Globus pallidus (tissue), 1 donor: Measurements from ENCODE around the gene SLC35F3.

Experiments
- DNase-seq: peaks from one replicate; pipeline ENCODE4 v3.0.0-alpha.2; 2015; ENCODE audit warnings: low spot score

Gene SLC35F3

DNA sequence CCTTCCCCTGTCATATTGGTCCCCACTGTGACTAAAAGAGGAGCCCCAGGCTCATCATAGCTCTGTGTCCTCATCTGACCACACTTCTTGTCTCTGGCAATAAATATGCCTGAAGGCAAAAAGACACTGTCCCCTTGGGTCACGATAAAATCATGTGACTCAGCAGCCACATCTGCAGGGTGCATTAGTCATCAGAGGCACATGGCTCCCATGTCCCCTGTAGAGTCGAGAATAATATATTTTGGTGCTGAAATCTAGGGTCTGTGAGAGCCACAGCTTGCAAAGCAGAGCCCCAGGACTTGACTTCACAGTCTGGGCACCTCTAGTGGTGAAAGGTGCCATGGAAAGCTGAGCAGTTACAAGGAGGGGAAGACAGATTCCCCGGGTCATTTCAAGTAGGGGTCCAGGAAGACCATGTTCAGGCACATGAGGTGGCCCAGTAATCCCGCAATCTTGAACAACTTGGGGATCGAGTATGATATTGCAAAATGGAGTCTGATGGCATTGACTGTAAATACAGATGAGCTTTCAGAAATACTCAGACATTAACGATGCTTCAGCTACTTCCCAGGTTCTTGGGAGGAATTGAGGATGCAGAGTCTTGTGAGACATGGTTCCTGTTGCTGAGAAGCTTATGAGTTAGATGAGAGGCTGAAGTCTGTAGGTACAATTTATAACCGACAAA, 68.6 kb downstream of the SLC35F3 start:
- no peak for DNase-seq

DNA sequence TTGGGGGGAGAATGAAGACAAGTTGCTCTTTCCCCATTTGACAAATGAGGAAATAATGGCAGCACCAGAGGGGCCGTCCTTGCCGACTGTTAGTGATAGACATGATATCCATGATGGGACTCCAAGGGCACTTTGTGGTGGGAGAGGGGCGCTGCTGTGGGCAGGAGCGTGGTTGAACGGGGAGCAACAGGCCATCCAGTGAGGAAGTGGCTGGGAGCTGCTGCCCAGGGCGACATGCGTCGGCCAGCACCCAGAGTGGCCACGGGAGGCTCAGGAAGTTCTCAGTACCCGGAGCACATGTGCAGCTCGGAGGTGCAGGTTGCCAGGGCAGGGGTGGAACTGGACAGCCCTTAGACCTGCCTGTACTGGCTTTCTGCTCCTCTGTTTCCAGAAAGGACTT, 71.0 kb downstream of the SLC35F3 start:
- DNase-seq, result no peak

DNA sequence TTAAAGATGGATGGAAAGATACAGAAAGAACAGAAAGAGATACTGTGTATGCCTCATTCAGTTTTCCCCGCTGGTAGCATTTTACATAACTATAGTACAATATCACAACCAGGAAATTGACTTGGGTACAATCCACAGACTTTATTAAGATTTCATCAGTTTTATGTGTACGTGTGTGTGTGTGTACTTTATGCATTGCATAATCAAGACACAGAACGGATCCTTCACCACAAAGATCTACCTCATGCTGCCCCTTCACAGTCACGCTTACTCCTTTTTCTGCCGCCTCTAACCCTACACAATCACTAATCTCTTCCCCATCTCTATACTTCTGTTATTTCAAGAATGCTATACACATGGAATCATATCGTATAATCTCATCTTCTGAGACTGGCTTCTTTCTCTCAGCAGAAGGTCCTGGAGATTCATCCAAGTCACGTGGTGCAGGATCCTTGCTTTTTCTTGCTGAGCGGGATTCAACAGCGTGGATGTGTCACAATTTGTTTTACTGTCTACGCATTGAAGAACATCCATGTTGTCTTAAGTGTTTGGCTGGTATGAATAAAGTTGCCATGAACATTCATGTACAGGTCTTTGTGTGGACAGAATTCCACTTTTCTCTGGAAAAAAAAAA, 76.7 kb downstream of the SLC35F3 start:
- DNase-seq, result no peak

DNA sequence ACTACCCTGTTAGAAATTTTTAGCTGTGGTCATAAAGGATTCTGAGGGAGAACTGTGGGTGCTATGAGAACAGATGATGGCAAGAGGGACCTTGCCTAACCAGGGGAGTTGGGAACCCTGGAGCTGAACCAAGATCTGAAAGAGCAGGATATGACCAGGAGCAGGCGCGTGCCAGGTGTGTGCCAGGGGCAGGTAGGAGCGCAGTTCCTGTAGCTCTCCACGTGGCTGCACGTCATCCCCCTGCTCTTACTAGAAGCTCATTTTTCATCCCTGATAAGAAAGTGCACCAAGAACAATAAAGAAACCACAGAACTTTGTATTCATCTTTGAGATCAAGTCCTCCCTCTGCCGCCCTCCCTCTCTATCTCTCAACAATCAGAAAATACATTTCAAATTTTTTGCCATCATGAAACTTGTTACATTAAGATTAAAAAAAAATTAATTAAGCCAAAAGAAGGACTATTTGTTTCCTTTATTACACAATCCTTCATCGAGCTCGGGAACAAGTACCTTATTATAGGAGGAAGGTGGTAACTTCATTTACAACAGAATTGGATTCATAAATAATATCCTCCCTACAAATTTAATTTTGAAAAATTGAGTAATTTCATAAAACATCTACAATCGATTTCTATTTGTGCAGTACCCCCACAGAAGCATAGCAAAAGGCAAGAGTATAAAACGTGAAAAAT, 78.5 kb downstream of the SLC35F3 start:
- DNase-seq, result no peak

DNA sequence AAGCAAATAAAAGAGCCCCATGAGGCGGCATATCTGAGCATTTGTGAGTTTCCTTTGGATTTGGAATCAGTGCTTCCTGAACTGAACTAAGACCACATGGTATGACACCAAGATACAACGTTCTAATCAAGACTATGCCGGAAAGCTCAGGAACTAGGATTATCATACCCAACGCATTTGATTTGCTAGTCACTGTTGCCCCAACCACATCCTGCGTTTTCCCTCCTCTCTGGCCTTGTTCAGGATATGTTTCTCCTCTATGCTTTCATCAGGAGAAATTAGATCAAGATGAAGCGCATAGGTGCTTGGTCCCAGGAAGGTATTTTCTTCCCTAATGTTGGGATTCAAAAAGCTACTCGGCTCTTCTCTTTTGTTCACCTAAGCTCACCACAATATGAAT, 79.3 kb downstream of the SLC35F3 start:
- no peak for DNase-seq

DNA sequence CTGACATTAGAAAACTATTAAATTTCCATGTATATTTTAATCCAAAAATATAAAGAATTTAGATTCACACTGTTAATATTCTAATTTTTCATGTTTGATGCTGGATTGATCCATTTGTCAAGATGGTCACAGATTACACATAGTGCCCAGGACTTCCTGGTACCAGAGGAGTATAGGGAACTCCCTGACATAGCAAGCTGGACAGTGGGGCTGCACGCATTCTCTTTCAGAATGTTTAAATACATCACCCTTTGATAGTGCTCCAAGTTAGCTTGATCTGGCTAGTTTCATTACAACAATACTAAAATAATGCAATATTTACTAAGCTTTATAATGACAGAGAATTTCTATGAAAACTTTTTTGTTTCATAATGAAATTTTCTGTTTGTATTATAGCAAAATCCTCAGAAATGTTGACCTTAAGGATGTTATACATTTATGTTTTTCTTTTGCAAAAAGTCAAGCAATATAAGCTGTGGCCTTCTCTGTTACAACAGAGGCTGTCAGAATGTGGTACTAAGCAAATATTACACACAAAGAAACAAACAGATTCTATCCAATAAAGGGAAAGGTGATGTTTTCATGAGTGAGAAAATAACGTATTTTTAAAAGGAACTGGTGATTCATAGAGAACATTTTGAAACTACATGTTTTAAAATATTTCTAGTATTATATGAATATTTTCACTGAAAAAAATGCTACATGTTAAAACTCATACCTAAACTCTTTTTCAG, 84.7 kb downstream of the SLC35F3 start:
- DNase-seq, result no peak

DNA sequence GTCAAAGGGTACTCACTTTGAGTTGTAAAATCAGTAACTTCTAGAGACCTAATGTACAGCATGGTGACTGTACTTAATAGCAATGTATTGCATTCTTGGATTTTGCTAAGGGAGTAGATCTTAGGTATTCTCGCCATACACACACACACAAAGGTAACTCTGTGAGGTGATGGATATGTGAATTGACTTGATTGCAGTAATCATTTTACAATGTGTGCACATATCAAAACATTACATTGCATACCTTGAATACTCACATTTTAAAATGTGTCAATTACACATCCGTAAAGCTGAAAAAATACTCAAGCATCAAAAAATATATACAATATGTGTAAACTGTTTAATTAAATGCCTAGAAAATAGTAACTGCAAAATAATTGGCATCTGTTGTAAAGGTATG, 86.0 kb downstream of the SLC35F3 start:
- no peak for DNase-seq

DNA sequence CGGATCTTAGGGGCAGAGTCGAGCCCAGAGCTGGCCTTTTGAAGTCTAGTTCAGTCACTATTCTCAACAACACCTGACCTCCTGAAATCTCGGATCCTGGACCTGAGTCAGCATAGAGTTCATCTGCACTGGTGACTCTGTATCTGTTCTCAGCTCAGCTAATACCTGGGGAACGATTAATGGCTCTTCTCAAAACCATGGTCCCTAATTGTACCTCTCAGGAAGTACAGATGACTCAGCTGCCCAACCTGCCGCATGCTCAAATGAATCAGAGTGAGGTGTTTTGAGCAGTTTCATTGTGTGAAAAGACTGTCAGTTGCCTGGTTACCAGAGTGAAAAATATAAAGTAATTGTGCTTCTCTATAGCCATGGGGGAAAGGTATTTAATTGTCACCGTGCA, 89.2 kb downstream of the SLC35F3 start:
- no peak for DNase-seq

DNA sequence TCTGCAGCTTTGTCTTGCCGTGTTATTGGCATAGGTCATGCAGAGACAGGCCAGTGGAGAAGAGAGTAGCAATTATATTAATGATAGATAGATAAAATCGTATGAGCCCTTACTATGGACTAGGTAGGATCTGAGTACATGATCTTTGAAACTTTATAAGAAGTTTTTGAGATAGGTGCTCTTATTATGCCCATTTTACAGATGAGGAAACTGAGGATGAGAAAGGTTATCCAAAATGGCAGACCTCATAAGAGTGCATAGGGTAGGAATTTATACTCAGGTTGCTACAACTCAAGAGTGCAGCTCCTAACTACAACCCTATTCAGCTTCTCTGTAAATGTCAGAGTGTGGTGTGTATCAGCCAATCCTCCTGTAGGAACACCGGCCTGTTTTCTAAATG, 89.6 kb downstream of the SLC35F3 start:
- no peak for DNase-seq

DNA sequence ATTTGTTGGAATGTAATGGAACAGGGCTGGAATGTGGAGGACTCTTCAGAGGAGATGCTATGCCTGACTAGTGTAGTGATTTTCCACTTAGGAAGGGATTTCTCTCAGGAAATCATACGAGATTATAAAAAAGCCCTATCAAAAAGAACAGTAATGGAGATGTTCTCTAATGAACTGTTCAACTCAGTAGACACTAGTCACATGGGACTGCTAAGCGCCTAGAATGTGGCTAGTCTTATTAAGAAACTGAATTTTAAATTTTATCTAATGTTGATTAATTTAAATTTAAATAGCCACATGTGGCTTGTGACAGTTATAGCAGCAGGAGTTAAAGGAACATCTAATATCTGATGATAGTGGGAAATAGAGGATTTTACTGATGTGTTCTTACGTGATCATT, 94.0 kb downstream of the SLC35F3 start:
- no peak for DNase-seq

DNA sequence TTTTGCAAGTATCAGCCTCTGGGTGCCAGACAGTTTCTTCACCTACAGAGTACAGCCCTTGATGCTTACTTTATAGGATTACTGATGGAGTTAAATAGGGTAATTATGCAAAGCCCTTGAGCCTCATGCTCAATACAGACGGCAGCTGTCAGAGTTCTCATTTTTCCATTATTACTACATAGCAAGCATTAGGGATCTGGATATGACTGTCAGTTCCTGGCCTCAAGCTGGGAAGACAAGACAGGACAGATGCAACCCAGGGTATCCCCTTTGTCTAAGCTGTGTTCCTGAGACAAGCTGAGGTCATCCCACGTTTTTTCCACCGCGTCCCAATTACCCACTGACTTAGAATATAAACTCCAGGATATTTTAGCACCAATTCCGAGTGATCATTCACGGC, 94.4 kb downstream of the SLC35F3 start:
- no peak for DNase-seq

DNA sequence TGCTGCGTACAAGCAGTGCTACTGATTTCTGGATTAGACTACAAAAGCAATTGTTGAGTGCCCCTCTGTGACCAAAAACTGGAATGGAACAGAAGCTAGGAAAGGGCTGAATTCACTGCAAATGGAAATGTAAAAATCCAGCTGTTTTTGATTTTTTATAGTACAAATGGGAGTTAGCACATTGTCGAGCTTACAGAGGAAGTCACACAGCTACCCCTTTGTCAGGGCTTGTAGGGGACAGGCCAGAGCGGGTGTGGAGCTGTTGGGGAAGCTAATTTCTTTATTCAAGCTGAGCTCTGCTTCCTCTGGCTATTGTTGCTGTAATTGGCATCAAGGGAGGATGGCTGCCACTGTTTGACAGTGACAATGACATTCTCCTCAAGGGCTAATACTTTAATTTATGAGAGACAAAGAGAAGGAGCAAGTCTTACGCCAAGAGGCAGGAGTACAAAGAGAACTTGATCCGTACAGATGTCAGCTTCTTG, 96.1 kb downstream of the SLC35F3 start:
- peak; percentile 64 for DNase-seq

DNA sequence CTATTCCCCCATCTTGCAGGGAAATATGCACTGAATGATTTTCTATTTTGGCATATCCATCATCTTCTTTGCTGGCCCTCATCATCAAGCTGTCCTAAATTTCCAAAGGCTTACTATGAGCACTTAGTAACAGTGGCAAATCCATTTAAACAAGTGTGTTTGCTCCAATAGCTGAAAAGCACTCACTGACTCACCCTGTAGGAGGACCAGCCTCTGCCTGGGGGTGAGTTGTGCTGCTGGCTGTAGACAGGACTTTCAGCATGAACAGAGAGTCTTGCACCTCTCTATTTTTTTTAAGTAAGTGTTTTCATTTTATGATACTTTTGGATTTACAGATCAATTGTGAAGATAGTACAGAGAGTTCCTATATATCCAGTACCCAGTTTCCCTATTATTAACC, 97.3 kb downstream of the SLC35F3 start:
- DNase-seq, result no peak

DNA sequence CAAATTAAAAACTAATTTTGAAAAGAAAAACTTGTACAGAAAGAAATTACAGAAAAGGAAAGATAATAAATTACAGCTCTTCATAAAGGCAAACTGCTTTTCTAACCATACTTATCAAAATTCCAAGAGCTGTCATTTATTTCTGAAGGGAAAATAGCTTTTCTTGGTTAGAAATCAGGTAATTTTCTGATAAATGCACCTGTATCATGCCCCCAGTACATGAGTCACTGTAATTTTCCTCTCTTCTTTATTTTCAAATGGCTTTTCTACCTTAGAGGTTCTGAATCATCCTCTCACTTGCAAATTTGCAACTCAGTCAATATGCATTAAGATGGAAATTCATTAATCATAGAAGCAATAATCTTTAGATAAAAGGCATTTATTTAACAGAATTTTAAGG, 100.1 kb downstream of the SLC35F3 start:
- DNase-seq, result no peak

DNA sequence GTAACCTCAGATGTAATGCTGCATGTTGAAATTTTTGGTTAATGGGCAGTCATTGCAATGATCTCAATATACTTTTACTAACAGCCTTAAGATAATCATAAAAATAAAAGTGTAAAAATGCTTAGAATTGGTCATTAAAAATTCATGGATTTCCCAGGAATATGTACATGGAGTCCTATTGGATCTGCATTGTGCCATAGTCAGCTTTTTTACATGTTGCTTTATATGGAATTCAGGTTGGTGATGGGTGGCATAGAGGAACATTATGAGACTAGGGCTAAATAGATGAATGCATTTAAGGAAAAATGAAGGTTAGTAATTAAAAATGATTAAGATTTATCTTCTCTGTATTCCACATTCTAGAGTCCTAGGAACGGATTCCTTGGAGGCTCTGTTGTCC, 103.2 kb downstream of the SLC35F3 start:
- no peak for DNase-seq

DNA sequence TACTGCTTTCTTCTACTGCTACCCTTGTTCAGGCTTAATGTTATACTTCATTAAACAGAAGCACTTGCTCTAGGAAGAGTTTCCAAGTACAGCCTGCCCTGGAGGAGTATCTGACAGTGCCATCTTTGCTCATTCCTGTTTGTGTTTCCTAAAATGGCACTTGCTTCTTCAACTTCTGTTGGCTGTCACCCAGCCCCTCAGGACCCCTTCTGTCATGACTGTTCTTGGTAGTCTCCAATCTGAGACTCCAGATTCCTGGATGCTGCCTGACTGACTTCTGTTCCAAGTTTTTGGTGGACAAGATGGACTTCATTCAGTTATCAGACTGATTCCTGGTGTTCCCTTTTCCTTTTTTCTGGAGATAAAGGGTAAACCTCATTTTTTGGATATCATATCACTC, 104.1 kb downstream of the SLC35F3 start:
- DNase-seq, result no peak

DNA sequence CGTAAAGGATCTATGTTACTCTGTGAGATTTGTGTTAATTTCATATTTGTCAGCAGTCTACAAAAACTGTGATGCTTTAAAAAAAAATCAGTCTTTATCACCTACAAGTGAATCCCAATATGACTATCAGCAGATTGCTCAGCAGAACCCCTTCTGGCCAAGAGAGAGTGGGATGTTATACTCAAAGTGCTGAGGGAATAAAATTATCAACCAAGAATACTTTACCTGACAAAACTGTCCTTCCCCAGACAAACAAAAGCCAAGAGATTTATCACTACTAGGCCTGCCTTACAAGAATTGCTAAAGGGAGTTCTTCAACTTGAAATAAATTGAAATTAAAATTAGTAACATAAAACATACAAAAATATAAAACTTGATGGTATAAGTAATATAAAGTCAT, 105.2 kb downstream of the SLC35F3 start:
- DNase-seq, result no peak

DNA sequence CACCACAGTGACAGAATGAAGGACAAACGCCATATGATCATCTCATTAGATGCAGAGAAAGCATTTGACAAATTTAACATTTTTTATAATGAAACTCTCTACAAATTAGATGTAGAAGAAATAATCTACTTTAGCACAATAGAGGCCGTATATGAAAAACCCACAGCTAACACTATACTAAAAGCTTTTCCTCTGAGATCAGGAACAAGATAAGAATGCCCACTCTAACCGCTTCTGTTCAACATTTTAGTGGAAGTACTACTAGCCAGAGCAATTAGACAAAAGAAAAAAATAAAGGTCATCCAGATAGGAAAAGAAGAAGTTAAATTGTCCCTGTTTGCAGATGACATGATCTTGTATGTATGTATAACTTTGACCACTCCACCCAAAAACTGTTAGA, 109.7 kb downstream of the SLC35F3 start:
- no peak for DNase-seq

DNA sequence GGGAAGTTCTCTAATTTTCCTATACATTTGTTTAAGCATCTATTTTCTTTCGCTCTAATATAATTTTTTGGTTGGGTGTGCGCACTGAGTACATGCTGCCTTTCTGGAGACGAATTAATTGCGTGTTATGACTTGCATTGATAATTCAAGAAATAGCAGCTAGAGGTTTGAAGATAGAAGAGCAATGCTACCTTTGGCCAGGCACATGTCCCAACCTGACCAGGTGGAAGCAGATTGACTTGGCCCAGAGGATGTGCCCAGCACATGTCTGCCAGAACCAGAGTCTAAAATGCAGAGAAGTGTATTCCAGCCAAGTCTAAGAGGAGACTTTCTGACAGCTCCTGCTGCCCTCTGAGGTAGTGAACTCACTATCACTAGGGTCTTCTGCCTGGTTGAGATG, 114.3 kb downstream of the SLC35F3 start:
- DNase-seq, result no peak

DNA sequence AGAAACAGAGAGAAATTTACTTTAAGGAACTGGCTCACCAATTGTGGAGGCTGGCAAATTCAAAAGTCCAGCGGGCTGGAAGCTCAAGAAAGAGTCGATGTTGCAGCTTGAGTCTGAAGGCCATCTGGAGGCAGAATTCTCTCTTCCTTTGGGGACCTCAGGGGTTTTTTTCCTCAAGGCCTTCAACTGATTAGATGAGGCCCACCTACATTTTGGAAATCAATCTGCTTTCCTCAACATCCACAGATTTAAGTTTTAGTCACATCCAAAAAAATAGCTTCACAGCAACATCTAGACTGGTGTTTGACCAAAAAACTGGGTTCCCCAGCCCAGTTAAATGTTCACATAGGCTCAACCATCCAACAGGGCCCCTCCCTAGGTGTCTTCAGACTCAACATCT, 114.9 kb downstream of the SLC35F3 start:
- no peak for DNase-seq

DNA sequence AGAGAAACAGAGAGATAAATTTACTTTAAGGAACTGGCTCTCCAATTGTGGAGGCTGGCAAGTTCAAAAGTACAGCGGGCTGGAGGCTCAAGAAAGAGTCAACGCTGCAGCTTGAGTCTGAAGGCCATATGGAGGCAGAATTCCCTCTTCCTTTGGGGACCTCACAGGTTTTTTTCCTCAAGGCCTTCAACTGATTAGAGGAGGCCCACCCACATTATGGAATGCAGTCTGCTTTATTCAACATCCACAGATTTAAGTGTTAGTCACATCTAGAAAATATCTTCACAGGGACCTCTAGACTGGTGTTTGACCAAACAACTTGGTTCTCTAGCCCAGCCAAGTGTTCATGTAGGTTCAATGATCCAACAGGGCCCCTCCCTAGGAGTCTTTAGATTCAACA, 117.8 kb downstream of the SLC35F3 start:
- DNase-seq, result no peak

DNA sequence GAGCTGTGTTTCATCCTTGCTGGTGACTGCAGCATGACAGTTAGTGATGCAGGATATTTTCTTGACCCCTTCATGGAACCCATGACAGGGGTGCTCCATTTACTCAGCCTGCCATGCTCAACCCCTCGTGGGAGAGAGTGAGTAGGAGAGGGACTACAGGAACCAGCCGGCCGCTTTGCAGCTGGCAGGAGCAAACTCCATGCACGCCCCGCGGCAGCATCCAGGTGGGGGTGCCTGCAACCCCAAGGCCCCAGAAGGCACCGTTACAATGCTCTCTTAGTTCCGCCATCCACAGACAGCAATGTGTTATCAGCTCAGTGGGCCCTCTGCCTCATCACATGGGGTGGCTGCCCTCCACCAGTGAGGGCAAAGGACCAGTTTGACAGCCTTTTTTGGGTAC, 135.1 kb downstream of the SLC35F3 start:
- no peak for DNase-seq
